HG03342 (cell line): Measurements from ENCODE around the gene ZNF423.

Experiments used
- ATAC-seq: cut with Tn5 transposase; IDR thresholded peaks from one replicate; pipeline ENCODE4 v1.9.1; 2021; ENCODE audit warnings: mild to moderate bottlenecking, moderate library complexity; ENCODE audit not compliant: unreplicated experiment

ZNF423 gene

GRCh38 chr16:49731911-49732310, 124.0 kb downstream of the ZNF423 start:
- ATAC-seq, result no peak

GRCh38 chr16:49730772-49731171, 125.1 kb downstream of the ZNF423 start:
- no peak for ATAC-seq

GRCh38 chr16:49727611-49728010, 128.3 kb downstream of the ZNF423 start:
- ATAC-seq, result no peak

- ATAC-seq, result no peak
Measured at GRCh38 chr16:49726155-49726554, 129.8 kb downstream of the ZNF423 start.

GRCh38 chr16:49725651-49726050, 130.3 kb downstream of the ZNF423 start:
- ATAC-seq, result no peak

- no peak for ATAC-seq
Measured at GRCh38 chr16:49724774-49725173, 131.1 kb downstream of the ZNF423 start.

GRCh38 chr16:49723310-49723709, 132.6 kb downstream of the ZNF423 start:
- ATAC-seq, result no peak

- no peak for ATAC-seq
Measured at GRCh38 chr16:49720225-49720624, 135.7 kb downstream of the ZNF423 start.

- ATAC-seq, result no peak
Measured at GRCh38 chr16:49717689-49718088, 138.2 kb downstream of the ZNF423 start.

- ATAC-seq, result no peak
Measured at GRCh38 chr16:49716339-49716934, 139.5 kb downstream of the ZNF423 start.

GRCh38 chr16:49713770-49714169, 142.1 kb downstream of the ZNF423 start:
- no peak for ATAC-seq

GRCh38 chr16:49712542-49712941, 143.4 kb downstream of the ZNF423 start:
- no peak for ATAC-seq

- no peak for ATAC-seq
Measured at GRCh38 chr16:49712106-49712505, 143.8 kb downstream of the ZNF423 start.

- no peak for ATAC-seq
Measured at GRCh38 chr16:49709057-49709456, 146.9 kb downstream of the ZNF423 start.

GRCh38 chr16:49708491-49708890, 147.4 kb downstream of the ZNF423 start:
- ATAC-seq, result no peak

GRCh38 chr16:49706620-49707355, 149.1 kb downstream of the ZNF423 start:
- ATAC-seq, result no peak

- ATAC-seq, result no peak
Measured at GRCh38 chr16:49704586-49705155, 151.2 kb downstream of the ZNF423 start.

GRCh38 chr16:49703483-49703882, 152.4 kb downstream of the ZNF423 start:
- no peak for ATAC-seq

GRCh38 chr16:49701789-49702494, 154.0 kb downstream of the ZNF423 start:
- ATAC-seq, result no peak

- no peak for ATAC-seq
Measured at GRCh38 chr16:49701065-49701685, 154.7 kb downstream of the ZNF423 start.
